Astrocyte of the spinal cord (primary cell): Measurements from ENCODE around the gene PIEZO2.

ENCODE experiments used
- DNase-seq: peaks from one replicate; pipeline ENCODE4 v3.0.0; 2011; ENCODE audit warnings: low read depth, low spot score
- H3K4me3 ChIP-seq: 2 replicates; pipeline ENCODE4 v1.5.1; 2011; ENCODE audit warnings: low read depth, mild to moderate bottlenecking, low read length, moderate library complexity
- CTCF ChIP-seq: IDR thresholded peaks from 2 replicates; pipeline ENCODE4 v1.5.1; 2012; ENCODE audit warnings: low read depth, mild to moderate bottlenecking, low read length, inconsistent platforms
- in situ Hi-C: cut with HindIII; loops from 2 replicates; pipeline ENCODE4 v1.10.0; 2017; ENCODE audit warnings: low sequenced_read_pairs

The PIEZO2 gene

GRCh38 chr18:11020877-11021414 lies 128.4 kb downstream of the PIEZO2 start:
- no peak for DNase-seq
- H3K4me3 ChIP-seq = no peak overlapping the region
- in situ Hi-C loops = no loop called here
- no peak for TF ChIP-seq CTCF

- no peak overlapping the region for H3K4me3 ChIP-seq
- in situ Hi-C loops = no loop called here
- no peak for TF ChIP-seq CTCF
- DNase-seq = no peak
Measured at GRCh38 chr18:11020161-11020853, 129.1 kb downstream of the PIEZO2 start.

GRCh38 chr18:11019295-11020105 lies 129.9 kb downstream of the PIEZO2 start:
- no peak for DNase-seq
- in situ Hi-C loops = no loop called here
- no peak overlapping the region for H3K4me3 ChIP-seq
- TF ChIP-seq CTCF = no peak

GRCh38 chr18:11009869-11010268 lies 139.5 kb downstream of the PIEZO2 start:
- TF ChIP-seq CTCF = no peak
- H3K4me3 ChIP-seq = no peak overlapping the region
- DNase-seq = no peak
- in situ Hi-C loops = no loop called here

- in situ Hi-C loops = no loop called here
- no peak for TF ChIP-seq CTCF
Measured at GRCh38 chr18:11009147-11009546, 140.2 kb downstream of the PIEZO2 start.

GRCh38 chr18:11008505-11008904 lies 140.9 kb downstream of the PIEZO2 start:
- H3K4me3 ChIP-seq = no peak overlapping the region
- no peak for TF ChIP-seq CTCF
- in situ Hi-C loops = no loop called here
- DNase-seq = no peak

More at GRCh38 chr18:11009147-11009546, 140.2 kb downstream of the PIEZO2 start:
- DNase-seq = no peak
- H3K4me3 ChIP-seq = no peak overlapping the region
